PFSK-1 (cell line): Measurements from ENCODE around the gene EIF1.

ENCODE experiments used
- FOXP2 ChIP-seq: optimal IDR thresholded peaks from 2 replicates; pipeline ENCODE3; 2011; ENCODE audit warnings: borderline replicate concordance, control low read depth, inconsistent platforms; ENCODE audit not compliant: insufficient read depth; ENCODE audit errors: extremely low read length, extremely low read depth
- POLR2AphosphoS5 ChIP-seq: IDR thresholded peaks from 2 replicates; pipeline ENCODE4 v1.6.1; 2012; ENCODE audit warnings: low read depth, mild to moderate bottlenecking, control low read depth, low read length, moderate library complexity
- SIN3A ChIP-seq: IDR thresholded peaks from 2 replicates; pipeline ENCODE4 v1.6.1; 2012; ENCODE audit warnings: mild to moderate bottlenecking, low read length, moderate library complexity, borderline replicate concordance; ENCODE audit not compliant: insufficient read depth
- TAF1 ChIP-seq: IDR thresholded peaks from 2 replicates; pipeline ENCODE4 v1.6.1; 2012; ENCODE audit warnings: low read length, control low read depth, borderline replicate concordance; ENCODE audit not compliant: insufficient read depth
- TF ChIP-seq, protein P1 (sequence below), 2 experiments: IDR thresholded peaks; 2 replicates each; pipeline versions ENCODE4 v1.6.1 to v1.8.0; 2011 to 2012; ENCODE audit warnings: low read depth in 2 of 2, low read length in 2 of 2, control low read depth in 1 of 2, inconsistent platforms in 1 of 2, mild to moderate bottlenecking in 1 of 2, moderate library complexity in 1 of 2; ENCODE audit not compliant: insufficient read depth in 1 of 2

EIF1 gene

DNA sequence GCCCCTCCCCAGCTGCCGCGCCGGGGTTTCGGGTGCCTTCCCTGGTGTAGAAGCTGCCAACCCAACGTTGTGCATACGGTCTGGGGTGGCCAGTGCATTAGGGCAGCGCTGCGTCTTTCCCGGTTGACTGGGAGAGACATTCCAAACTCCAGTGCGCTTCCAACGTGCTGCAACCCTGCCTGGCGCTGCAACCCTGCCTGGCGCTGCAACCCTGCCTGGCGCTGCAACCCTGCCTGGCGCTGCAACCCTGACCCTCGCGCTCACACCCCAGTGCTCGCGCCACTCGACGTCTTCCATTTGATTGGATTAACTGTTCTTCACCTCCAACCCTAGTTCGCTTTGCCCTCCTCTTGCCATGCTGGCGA lies 46.2 kb downstream of the EIF1 start:
- no peak for TF ChIP-seq POLR2AphosphoS5
- TF ChIP-seq, protein P1, sequence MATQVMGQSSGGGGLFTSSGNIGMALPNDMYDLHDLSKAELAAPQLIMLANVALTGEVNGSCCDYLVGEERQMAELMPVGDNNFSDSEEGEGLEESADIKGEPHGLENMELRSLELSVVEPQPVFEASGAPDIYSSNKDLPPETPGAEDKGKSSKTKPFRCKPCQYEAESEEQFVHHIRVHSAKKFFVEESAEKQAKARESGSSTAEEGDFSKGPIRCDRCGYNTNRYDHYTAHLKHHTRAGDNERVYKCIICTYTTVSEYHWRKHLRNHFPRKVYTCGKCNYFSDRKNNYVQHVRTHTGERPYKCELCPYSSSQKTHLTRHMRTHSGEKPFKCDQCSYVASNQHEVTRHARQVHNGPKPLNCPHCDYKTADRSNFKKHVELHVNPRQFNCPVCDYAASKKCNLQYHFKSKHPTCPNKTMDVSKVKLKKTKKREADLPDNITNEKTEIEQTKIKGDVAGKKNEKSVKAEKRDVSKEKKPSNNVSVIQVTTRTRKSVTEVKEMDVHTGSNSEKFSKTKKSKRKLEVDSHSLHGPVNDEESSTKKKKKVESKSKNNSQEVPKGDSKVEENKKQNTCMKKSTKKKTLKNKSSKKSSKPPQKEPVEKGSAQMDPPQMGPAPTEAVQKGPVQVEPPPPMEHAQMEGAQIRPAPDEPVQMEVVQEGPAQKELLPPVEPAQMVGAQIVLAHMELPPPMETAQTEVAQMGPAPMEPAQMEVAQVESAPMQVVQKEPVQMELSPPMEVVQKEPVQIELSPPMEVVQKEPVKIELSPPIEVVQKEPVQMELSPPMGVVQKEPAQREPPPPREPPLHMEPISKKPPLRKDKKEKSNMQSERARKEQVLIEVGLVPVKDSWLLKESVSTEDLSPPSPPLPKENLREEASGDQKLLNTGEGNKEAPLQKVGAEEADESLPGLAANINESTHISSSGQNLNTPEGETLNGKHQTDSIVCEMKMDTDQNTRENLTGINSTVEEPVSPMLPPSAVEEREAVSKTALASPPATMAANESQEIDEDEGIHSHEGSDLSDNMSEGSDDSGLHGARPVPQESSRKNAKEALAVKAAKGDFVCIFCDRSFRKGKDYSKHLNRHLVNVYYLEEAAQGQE (IDR thresholded peaks at IDR 0.05; ENCODE audit: insufficient read depth in 1 of 2, low read depth in 2 of 2, low read length in 2 of 2), result no peak
- TF ChIP-seq FOXP2, result no peak
- no peak for TF ChIP-seq SIN3A
- no peak for TF ChIP-seq TAF1

DNA sequence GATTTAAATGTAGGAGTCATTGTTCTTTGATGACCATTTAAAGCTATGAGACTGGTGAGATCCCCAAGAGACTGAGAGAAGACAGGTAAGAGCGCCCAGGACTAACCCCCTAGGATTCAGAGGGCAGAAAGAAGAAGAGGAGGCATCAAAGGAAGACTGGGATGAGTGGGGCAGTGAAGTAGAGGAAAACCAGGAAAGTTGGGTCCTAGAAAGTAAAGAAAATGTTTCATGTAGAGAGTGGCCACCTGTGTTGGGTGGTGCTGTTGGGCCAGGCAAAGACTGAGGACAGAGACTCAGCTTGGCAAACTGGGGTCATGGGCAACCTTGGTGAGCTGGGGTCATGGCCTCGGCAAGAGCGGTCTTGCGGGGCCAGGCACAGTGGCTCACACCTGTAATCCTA lies 47.1 kb downstream of the EIF1 start:
- TF ChIP-seq POLR2AphosphoS5 (no peak), TAF1 (no peak), SIN3A (no peak)
- TF ChIP-seq, protein P1 (IDR thresholded peaks at IDR 0.05; ENCODE audit: insufficient read depth in 1 of 2, low read depth in 2 of 2, low read length in 2 of 2), result no peak

DNA sequence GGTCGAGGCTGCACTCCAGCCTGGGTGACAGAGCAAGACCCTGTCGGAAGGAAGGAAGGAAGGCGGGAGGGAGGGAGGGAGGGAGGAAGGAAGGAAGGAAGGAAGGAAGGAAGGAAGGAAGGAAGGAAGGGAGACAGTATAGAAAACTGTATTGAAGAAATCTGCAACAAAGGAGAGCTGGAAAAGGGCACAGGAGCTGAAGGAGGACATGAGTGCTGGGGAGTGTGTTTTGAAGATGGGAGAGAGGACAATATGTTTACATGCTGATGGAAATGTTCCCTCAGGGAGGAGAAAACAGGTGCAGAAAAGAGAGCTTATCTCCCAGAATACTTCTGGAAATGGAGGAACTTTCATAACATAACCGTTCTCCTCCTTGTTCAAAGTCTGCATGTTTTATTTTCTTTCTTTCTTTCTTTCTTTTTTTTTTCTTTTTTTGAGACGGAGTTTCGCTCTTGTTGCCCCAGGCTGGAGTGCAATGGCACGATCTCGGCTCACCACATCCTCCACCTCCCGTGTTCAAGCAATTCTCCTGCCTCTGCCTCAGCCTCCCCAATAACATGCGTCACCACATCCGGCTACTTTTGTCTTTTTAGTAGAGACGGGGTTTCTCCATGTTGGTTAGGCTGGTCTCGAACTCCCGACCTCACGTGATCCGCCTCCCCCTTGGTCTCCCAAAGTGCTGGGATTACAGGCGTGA lies 48.4 kb downstream of the EIF1 start:
- TF ChIP-seq POLR2AphosphoS5, result no peak
- no peak for TF ChIP-seq FOXP2
- TF ChIP-seq, protein P1 (IDR thresholded peaks at IDR 0.05; ENCODE audit: insufficient read depth in 1 of 2, low read depth in 2 of 2, low read length in 2 of 2), result no peak
- TF ChIP-seq SIN3A, result no peak
- TF ChIP-seq TAF1, result no peak

DNA sequence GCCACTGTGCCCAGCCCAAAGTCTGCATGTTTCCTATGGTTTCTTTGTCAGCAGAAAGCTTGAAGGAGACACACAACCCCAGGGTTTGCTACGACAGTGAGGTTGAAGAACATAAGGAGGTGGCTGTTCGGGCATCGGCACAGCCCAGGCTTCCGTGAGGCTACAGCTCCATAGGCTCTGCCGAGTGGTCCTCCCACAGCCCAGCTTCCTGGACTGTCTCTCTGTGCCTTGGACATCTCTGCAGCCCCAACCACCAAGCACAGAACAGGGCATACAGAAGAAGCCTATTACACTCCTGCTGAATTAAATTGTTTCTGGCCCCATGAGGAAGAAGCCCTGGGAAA lies 49.0 kb downstream of the EIF1 start:
- TF ChIP-seq, protein P1 (IDR thresholded peaks at IDR 0.05; ENCODE audit: insufficient read depth in 1 of 2, low read depth in 2 of 2, low read length in 2 of 2), result no peak
- TF ChIP-seq POLR2AphosphoS5, result no peak
- no peak for TF ChIP-seq SIN3A
- TF ChIP-seq TAF1, result no peak
- TF ChIP-seq FOXP2, result no peak
